ENCODE measurements around the gene FLACC1.
"Not testable (repeated sequence)": the region's sequence is repeated elsewhere in the genome, so short reads cannot be mapped to it uniquely, and the experiment has no call there.

FLACC1 gene

DNA sequence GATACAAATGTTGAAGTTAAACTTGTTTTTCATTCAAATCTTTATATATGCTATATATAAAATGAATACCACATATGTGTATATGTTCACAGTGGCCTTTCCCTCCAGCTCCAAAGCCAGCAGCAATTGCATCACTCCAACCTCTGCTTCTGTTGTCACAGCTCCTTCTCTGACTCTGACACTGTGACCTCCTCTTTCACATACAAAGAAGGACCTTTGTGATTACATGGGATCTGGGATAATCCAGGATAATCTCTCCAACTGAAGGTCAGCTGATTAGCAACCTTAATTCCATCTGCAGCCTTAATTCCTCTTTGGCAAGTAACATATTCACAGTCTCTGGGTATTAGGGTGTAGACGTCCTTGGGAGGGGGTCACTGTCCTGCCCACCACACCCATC, 8.4 kb downstream of the FLACC1 start:
- DNase-seq: no peak

DNA sequence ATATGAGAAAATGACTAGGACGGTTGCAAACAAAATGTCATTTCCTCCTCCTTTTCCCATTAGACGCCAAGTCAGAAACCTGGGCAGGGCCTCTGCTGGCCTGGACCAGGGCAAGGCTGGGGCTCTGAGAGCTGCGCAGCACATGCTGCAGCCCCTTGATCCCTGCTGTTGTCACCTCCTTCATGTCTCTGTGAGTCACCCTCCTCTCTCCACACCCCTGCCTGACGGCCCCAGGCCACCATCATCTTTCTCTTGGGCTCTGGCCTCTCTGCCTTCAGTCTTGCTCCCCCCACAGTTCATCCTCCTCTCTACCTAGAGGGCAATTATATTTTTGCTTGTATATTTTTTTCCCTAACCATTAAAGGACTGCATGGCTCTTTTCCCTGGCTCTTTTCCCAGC, 10.0 kb downstream of the FLACC1 start:
- DNase-seq: no peak

- no peak for DNase-seq
These were observed 11.4 kb downstream of the FLACC1 start for GRCh38 chr2:201345625-201346213.

DNA sequence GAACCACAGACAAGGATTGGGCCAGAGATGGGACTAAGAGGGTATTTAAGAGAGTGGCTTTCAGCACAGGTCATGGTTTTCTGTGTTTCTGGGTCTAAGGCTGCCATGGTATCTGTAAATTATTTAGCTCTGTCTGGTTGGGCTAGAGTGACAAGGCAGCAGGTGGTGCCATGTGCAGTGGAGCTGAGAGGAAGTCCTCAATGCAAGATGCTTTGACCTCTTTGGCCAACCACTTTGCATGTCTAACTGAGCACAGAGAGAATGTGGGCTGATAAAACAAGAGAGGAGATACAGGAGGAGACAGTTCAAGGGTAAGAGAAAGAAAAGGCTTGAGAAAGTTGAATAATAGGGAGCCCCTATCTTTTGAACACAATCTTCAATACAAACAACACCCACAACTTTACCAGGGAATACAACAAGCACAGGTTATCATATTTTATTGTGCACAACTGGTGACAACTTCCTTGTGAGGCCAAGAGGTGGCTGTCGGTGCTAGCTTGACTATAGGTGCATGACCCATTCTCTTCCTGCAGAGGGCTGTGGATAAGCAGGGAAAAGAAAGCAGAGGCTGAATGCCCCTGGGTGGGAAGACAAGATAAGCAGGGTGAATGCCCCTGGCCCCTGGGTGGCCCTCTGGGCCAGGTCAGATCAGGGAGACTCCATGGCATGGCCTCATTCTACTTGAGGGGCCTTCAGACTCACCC, 12.3 kb downstream of the FLACC1 start:
- DNase-seq: no peak

GRCh38 chr2:201343559-201343958, 13.6 kb downstream of the FLACC1 start:
- no peak for DNase-seq

DNA sequence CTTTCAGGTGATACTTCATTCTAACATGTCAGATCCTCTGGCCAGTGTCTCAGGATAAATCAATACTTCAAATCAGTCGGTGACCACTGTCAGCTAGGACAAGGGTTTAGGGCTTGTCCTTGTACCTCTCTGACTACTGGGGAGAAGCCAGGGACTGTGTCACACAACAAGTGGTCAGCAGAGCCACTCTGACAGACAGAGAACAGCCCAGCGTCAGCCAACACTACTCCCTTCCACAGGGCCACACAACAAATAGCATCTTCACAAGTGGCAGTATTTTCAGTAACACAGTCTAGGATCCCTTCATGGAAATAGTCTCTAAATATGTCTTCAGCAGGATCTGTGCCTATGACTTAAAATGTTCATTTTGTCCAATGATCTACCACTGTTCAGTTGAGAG, 14.2 kb downstream of the FLACC1 start:
- DNase-seq: no peak

DNA sequence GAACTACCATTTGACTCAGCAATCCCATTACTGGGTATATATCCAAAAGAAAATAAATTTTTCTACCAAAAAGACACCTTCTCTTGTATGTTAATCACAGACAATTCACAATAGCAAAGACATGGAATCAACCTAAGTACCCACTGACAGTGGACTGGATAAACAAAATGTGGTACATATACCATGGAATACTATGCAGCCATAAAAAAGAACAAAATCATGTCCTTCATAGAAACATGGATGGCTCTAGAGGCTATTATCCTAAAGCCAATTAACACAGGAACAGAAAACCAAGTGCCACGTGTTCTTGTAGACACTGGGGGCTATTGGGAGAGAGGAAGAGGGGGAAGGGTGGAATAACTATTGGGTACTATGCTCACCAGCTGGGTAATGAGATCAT, 27.7 kb downstream of the FLACC1 start:
- DNase-seq: no peak

- no peak for DNase-seq
These were observed 29.5 kb downstream of the FLACC1 start for GRCh38 chr2:201327678-201328077.

DNA sequence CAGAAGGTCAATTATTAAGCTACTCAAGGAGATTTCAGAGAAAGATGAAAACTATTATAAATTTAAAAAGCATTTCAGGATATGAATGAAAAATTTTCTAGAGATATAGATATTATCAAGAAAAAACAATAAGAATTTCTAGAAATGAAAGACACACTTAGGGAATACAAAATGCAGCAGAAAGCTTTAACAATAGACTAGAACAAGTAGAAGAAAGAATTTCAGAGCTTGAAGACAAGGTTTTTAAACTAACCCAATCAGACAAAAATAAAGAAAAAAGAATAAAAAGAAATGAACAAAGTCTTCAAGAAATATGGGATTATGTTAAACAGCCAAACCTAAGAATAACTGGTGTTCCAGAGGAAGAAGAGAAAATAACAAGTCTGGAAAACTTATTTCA, 34.4 kb downstream of the FLACC1 start:
- no peak for DNase-seq

GRCh38 chr2:201320701-201321100, 36.4 kb downstream of the FLACC1 start:
- no peak for DNase-seq

DNA sequence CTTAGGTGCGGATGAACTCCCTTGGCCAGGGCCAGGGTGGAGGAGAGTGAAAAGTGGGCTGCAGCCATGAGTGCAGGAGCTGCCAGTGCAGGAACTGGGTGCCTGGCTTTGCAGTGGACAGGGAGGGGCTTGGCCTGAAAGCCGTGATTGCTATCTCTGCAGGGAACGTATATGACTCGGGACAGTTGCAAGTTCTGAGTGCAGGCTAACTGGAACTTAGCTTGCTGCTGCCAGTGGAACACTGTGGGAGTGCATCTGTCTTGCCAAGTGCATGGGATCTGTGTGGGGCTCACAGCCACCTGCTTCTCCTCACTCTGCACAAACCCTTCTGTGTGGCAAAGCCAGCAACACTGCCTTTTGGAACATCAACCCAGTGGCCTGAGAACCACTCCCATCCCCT, 36.9 kb downstream of the FLACC1 start:
- no peak for DNase-seq

DNA sequence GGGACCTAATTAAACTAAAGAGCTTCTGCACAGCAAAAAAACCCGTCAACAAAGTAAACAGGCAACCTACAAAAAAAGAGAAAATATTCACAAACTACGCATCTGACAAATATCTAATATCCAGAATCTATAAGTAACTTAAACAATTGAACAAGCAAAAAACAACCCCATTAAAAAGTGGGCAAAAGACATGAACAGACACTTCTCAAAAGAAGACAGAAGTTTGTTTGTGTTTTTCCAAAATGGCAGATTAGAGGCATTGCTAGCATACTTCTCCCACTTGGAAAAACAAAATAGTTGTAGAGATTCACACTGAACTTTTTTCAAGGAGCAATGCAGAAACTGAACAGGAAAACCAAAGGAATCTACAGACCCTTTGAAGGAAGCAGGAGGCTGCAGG, 37.6 kb downstream of the FLACC1 start:
- DNase-seq: peak; percentile 5

GRCh38 chr2:201313362-201313761, 43.8 kb downstream of the FLACC1 start:
- no peak for DNase-seq

GRCh38 chr2:201308914-201309313, 48.2 kb downstream of the FLACC1 start:
- no peak for DNase-seq

- no peak for DNase-seq
These were observed 49.3 kb downstream of the FLACC1 start for GRCh38 chr2:201307876-201308275.

DNA sequence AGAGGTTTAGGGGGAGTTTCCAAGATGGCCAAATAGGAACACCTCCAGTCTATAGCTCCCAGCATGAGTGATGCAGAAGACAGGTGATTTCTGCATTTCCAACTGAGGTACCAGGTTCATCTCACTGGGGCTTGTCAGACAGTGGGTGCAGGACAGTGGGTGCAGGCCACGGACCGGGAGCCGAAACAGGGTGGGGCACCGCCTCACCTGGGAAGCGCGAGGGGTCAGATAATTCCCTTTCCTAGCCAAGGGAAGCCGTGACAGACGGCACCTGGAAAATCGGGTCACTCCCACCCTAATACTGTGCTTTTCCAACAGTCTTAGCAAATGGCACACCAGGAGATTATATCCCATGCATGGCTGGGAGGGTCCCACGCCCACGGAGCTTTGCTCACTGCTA, 57.2 kb downstream of the FLACC1 start:
- DNase-seq: not testable (repeated sequence)

GRCh38 chr2:201298462-201299052, 58.6 kb downstream of the FLACC1 start:
- DNase-seq: peak; percentile 53

- DNase-seq: not testable (repeated sequence)
These were observed 66.5 kb downstream of the FLACC1 start for GRCh38 chr2:201290457-201291148.

DNA sequence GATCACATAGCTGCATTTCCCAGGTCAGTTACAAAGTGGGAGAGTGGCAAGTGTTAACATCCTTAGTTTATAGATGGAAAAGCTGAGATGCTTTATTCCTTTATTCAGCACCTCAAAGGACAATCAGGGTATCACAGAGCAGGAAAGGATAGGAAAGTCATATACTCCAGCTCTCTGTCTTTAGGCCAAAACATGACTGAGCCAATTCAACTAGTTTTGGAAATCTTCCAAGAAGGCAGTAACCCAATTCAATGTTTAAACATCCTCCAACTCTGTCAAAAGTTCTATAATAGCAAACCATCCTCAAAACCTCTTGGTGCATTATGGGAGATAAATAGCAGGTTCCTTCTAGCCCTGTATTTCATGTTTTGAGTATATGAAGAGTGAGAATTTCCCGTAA, 71.6 kb downstream of the FLACC1 start:
- DNase-seq: no peak

GRCh38 chr2:201280191-201281040, 76.7 kb downstream of the FLACC1 start:
- no peak for DNase-seq

DNA sequence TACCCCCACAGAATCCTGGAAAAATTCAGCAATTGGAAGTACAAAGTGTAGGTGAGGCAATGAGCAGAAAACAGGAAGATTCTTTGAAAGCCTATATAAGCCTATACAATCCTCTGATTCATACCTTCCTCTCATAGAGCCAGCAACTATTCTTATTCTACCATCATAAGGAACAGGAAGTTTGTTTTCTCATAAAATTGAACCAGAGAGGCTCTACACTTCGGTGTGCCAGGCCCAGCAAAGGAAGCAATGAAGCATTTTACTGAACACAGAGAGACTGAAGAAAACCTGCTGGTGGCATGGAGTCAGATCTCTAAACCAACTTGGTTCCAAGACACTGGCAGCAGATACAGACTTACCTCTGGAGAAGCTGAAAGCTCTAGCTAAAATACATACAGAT, 78.1 kb downstream of the FLACC1 start:
- DNase-seq: no peak

- no peak for DNase-seq
These were observed 80.6 kb downstream of the FLACC1 start for GRCh38 chr2:201276511-201276910.

DNA sequence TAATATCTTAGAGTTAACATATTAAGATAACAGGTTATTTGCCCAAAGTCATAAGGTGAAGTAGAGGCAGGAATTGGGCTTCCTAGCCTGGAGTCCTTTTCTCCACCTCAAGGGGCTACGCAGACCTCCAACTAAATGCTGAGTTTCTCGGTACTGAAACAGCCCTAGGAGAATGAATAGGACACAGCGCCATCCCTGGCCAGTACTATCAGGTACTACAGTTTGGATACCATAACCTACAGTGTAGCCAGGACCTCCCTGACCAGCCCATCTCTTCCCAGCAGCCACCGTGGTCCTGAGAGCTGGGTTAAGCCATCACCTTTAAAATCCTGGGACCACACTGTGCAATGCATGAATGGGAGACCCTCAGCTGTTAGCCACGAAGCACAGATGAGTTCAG, 81.2 kb downstream of the FLACC1 start:
- DNase-seq: no peak

Data from fibroblast of skin of back (primary cell).